ENCODE measurements around the gene ENO4. TPM values are rescaled to one million over a fixed set of nuclear protein-coding genes. Genes with fewer than 3 reads are reported as not detected.

The ENO4 gene
- total and polyA plus RNA-seq, 2 experiments from 2014 or later = 0.24 to 0.44 TPM

- Histone ChIP-seq H4K20me1 (replicated peaks; ENCODE audit: insufficient read depth) (no peaks in the 10 kb centered on the region), H3K9me2 (ENCODE audit: insufficient read depth) (no peaks in the 10 kb centered on the region), H3K79me2 (replicated peaks; ENCODE audit: insufficient read depth) (no peaks in the 10 kb centered on the region), H2AFZ (no peak overlapping the region), H3K36me3 (ENCODE audit: insufficient read depth) (no peaks in the 10 kb centered on the region), H3K27me3 (ENCODE audit: insufficient read depth) (no peaks in the 10 kb centered on the region; the same call in 1 of the 2 replicates), H3F3A (replicated peaks; ENCODE audit: low read depth) (no peaks in the 10 kb centered on the region), H3K4me1 (ENCODE audit: insufficient read depth) (peaks cover 16% of the 10 kb centered on the region), H3K4me2 (no peak overlapping the region), H3K4me3 (no peak overlapping the region), H3K27ac (ENCODE audit: low read depth) (no peak overlapping the region)
- no peak for ATAC-seq
- Mint-ChIP-seq H3K36me3 (ENCODE audit: low read depth) (no peaks in the 10 kb centered on the region), H3K4me3 (no peak overlapping the region), H3K27me3 (ENCODE audit: insufficient read depth, low read depth, poor library complexity) (peaks cover 8% of the 10 kb centered on the region), H3K4me1 (peaks cover 30% of the 10 kb centered on the region), H3K27ac (no peak overlapping the region), H3K9me3 (no peaks in the 10 kb centered on the region; the same call in 2 of the 3 replicates)
- DNase-seq (ENCODE audit: low spot score) = no peak
- TF ChIP-seq REST (IDR thresholded peaks at IDR 0.05; ENCODE audit: unreplicated experiment) (no peak), ETS1 (IDR thresholded peaks at IDR 0.05) (no peak), STAT1 (IDR thresholded peaks at IDR 0.05; ENCODE audit: unreplicated experiment) (no peak), ZNF331 (CRISPR knock-in tag; IDR thresholded peaks at IDR 0.05; ENCODE audit: low read depth) (no peak), POLR2AphosphoS5 (IDR thresholded peaks at IDR 0.05; ENCODE audit: low read depth) (no peak), ZNF114 (CRISPR knock-in tag; IDR thresholded peaks at IDR 0.05) (no peak), NANOG (IDR thresholded peaks at IDR 0.05; ENCODE audit: borderline replicate concordance) (no peak), JUNB (IDR thresholded peaks at IDR 0.05; ENCODE audit: unreplicated experiment) (no peak), EZH2phosphoT487 (IDR thresholded peaks at IDR 0.05; ENCODE audit: unreplicated experiment) (no peak), ZNF462 (CRISPR knock-in tag; IDR thresholded peaks at IDR 0.05) (no peak), CREB1 (CRISPR knock-in tag; IDR thresholded peaks at IDR 0.05; ENCODE audit: low read depth) (no peak), CTCF (conservative IDR thresholded peaks at IDR 0.05; ENCODE audit: low read depth in 2 of 2) (no peak), EZH2 (IDR thresholded peaks at IDR 0.05; ENCODE audit: low read depth, unreplicated experiment) (no peak)
These were observed 46.4 kb upstream of the ENO4 start for GRCh38 chr10:116802876-116803275.
